NCI-H2196 treated with DMSO at 0.1 percent for 48 hours (cell line): ENCODE results near the gene LSP1.

Experiments used
- DNase-seq: peaks from one replicate; lab custom pipeline; 2025; ENCODE audit not compliant: unreplicated experiment; lab: John Stamatoyannopoulos, UW

Gene LSP1

DNA sequence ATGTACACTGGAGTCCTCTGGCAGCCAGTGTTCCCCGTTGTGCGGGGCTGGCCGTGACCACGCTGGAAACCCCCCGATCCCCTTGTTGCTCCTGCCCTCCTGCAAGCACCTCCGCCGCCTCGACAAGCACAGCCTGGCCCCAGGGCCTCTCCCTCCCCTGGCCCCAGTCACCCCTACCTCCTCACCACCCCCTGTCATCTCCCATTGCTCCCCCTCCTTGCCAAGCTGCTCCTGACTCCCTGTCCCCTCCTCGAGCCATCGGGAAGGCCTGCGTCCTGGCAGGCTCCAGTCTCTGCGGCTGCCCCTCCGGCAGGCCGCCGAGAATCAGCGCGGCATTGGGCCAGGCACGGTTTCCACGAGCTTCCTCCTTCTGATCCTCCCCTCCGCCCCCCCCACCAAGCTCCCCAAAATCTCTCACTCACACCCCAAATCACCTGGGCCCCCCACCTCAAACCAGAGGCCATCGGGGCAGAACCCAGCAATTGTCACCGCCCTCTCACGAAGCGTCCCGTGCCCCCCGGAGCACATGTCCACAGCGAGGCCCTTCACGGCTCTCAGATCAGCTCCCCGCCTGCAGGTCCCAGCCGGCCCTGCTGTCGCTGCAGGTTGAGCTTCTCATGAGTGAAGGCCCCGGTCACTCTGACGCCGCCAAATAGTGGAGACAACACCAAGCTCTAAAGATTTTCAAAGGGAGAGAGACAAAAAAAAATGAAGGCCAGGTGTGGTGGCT lies 5.7 kb upstream of the LSP1 start:
- DNase-seq: no peak

DNA sequence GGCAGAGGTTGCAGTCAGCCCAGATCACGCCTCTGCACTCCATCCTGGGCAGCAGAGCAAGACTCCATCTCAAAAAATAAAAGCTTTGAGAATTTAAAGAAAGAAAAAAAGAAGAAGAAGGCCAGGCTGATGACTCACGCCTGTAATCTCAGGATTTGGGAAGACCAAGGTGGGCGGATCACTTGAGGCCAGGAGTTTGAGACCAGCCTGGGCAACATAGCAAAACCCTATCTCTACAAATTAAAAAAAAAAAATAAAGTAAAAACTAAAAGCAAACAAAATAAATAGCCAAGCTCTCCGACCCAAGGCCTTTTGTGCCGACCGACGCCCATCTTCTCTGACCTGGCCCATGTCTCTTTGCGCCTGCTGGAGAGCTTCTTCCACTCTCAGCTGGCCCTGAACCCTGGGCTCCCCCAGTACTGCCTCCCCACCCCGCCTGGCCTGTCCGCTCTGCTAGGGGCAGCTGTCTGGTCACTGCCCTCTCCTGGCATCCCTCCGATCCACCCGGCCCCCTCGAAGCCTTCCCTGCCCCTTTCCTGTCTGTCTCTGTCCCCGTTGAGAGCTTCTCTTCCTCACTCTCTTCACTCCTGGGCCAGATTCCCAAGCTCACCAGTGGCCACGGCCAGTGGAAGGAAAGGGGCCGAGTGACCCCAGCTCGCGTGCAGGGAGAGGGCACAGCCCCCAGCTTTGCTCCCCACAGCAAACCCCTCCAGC lies 4.8 kb upstream of the LSP1 start:
- DNase-seq: no peak

DNA sequence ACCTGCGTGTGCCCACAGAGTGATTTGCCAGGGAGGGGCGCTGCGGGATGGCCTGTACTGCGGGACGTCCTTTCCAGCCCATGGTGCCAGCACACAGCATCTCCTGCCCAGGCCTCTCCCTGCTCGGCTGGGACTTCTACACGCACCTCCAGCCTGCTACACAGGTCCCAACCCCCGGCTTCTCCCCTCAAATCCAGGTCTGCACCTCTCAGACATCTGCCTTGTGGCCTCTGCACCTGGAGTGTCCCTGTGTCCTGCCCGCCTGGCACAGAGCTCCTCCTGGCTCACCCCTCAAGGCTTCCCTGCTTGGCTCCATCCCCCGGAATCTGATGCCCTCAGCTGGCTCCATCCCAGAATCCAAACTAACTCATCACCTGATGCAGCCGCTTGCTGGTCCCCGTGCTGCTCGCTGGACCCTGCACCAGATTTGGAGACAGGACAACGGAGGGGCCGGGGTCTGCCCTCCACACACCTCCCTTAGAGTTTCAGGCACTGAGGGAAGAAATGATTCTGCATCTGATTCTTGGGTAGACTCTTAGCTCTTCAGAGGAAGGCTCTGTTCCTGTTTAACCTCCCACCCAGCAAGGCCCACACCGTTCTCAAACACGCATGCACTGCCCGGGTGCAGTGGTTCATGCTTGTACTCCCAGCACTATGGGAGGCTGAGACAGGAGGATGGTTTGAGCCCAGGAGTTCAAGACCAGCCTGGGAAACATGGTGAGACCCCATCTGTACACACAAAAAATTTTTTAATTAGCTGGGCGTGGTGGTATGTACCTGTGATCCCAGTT lies 4.0 kb upstream of the LSP1 start:
- DNase-seq: no peak

DNA sequence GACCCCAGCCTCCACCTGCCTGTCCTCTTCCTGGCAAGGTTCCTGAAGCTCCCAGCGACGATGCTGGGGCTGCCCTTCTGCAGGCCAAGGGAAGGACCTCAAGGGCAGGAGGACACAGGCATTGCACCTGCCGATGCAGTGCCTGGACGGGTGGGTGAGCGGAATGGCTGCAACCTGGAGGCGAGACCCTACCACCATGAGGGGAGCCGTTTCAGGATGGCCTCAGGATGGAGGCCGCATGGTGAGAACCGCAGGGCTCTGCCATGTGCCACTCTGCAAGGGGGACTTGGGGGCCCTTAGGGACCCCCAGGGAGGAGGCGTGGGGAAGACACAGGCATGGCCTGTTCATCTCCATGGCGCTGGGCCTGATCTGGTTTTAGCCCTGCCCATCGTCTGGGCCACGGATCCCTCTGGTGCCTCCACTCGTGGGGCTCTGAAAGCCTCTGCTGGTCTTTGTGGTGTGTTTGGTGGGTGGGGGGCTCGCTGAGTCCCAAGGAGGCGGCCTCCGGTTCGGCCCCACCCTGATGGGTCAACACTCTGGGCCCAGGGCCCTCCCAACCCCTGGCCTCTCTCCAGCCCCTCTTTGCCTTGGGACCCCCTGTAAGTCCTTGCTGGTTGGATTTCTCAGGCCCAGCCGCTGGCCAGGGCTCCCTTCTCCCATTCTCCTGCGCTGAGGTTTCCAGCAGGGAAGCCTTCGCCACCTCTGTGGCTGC lies 1.3 kb upstream of the LSP1 start:
- DNase-seq: no peak

DNA sequence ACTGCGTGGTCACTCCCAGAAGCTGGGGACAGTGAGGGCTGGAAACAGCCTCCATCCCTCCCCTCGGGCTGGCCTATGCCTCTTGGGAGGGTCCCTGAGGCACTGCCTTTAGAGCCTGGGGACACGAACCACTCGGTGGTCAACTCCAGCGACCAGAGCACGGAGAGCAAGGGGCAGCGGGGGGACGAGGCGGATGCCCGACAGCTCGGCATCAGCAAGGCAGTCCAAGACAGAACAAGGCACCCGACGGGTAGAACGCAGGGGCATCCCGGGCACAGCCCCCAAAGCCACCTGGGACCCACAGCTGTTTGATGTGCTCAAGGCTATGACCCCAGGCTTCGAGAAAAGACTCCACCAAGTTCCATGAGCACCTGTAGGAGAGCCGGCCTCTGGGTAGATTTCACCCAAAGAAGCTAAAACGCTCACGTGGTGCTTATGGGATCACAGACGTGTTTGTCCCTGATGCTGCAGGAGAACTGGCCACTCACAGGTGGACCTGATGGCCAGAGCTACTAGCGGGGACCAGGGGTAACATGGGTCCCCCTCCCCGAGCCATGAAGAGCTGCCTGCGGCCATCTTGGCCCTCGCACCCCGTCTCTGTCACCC lies 510 bp upstream of the LSP1 start:
- no peak for DNase-seq

DNA sequence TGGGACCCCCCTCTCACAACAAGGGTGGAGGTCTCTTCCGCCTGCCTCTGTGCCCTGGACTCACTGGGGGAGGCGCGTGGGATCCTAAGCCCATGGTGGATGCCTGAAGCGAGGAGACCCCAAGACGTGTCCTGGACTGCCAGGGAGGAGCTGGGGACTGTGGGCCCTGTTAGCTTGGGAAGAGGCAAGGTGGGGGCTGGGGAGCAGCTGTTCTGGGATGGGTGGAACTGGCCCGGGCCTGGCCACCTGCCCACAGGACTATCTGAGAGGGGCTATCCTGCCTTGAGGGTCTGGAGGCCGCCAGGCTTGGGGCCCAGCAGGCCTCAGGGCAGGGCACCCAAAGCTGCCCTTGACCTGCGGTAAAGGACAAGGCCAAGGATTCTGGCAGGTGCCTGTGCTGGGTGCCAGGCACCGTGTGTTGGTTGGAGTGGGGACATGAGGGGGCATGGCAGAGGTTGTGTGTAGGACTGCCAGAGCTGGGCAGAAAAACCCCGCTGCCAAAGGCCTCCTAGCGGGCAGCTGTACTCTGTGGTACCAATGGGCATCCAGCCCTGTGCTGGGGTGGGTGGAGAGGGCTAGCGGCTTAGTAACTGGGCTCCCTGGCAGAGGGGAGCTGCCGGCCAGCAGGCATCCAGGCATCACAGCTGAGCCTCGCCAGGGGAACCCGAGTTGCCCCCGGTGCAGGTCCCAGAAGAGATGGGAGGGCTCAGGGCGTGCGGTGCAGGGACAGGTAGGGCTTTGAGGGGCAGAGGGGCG lies 670 bp downstream of the LSP1 start:
- DNase-seq: no peak

DNA sequence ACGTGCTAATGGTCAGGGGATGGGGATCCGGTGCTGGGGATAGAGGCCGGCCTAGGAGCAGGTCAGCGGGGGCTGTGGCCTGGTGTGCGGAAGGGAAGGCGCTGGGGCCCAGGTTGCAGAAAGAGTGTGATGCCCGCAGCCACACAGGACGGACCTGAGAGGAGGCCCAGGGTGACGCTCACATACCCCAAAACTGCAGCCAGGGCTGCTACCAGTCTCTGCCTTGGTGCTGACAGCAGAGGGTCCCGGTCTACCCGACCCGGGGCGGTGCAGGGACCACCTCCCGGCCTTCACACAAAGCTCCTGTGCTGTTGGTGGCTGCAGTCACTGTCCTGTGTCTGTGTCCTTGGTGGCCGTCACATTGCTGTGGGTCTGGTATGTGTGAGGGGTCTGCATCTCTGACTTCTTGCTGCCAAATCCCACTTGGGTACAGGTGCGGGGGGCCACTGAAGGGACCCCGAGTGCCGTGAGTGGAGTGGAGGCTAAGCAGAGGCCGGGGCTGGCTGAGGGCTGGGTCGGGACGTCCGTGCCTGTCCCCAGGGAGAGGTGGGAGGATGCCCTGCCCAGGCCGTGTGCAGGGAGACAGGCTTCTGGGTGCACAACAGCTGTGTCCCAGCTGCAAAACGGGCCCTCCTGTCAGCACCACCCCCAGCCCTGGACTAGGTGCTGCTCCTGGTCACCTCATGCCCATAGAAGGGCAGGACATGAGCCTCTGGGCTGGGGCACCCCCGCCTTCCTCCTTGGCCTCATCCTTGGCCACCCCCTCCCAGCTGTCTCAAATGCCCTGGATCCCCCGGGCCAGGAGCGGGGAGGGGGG lies 1.5 kb downstream of the LSP1 start:
- no peak for DNase-seq

DNA sequence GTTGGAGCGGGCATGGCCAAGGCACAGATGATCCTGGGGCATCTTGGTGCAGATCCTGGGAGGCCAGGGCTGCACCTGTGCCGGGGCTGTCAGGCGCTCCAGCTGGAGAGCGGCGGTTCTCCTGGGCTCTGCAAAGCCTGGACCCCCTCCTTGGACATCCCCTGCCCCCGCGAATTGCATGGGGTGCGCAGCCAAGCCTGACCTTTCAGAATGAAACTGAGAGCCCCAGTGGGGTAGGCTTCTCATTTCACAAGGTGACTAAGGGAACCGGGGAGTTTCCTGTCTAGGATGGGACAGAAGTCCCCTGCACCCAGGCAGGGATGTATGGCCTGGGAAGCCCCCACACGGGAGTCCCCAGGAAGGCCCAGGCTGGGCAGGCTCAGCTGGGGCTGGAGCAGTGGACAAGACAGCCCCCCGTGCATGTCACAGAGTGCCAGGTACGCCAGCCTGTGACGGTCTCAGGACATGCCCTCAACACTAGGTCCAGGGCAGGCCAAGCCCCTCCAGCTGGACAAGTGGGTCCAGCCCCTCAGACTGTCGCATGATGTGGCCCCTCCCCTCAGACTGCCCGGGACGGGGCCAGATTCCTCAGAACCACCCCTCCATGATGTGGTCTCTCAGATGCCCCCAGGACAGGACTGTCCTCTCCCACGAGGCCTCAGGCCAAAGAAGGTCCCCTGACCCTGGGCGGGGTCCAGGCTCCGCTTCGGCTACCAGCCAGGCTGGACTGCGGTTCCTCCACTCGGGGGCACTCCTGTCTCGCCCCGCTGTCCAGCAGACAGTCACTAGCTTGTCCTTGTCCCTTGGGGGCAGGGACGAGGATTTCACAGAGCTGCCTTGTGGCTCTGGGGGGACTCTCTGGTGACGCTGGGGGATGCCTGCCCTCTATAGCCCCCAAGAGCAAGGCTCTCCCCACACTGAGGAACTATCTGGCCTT lies 2.3 kb downstream of the LSP1 start:
- DNase-seq: no peak

DNA sequence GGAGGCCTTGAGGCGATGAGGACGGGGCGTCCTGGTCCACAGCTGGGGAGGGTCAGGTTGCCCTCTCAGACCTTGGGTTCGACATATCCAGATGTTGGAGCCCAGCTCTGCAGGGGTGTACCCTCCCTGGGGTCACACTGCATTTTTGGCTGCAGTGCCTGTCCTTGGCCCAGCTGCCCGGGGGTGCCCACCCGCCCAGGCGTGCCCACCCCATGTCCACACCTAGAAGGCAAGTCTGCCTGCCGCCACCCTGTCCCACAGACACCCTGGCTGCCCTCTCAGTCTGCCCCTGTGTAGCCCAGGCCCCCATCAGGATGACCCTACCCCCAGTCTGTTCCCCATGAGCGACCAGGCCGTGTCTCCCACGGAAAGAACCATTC lies 3.0 kb downstream of the LSP1 start:
- DNase-seq: no peak

DNA sequence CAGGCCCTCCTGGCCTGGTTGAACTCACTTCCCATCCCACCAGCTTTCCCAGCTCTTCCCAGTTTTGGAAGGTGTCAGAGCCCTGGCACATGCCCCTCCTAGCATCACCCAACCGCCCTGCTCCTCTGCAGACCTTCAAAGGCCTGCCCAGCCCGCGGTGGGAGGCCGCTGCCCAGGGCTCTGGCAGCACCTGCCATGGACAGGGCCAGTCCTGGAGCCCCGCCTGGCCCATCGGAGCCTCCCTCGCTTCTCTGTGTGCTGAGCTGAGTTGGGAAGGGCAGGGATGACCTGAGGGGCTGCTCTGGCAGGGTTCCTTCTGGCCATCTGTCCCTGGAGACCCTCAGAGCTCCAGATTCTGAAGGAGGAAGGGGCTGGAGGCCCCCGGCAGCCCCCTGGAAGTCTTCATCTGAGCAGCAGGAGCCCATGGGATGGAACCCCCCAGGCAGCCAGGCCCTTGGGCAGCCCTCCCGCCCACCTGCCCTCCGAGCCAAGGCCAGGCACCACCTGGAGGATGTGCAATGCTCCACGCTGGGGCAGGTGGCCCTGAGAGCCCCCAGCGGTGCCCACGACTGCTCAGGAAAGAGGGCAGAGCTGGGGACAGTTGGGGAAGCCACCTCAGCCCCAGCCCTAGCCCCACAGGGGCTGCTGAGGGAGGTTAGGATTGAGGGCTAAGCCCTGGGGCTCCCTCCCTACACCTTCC lies 3.6 kb downstream of the LSP1 start:
- no peak for DNase-seq

DNA sequence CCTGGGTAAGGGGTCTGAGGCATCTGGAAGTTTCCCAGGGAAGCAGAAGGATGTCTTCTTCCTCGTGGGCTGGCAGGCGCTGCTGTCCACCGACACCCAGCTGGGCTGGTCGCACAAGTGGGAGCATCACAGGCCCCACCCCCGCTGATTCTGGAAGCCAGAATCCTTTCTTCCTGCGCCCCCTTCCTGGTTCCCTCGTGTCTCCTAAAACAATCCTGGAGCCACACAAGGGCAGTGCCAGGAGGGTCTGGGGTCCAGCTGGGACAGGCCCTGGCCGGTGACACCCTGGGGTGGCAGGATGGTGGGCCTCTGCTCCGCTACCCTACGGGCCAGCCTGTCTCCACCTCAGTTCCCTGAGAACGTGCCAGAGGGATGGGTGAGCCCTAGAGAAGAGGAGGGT lies 4.2 kb downstream of the LSP1 start:
- DNase-seq: no peak

DNA sequence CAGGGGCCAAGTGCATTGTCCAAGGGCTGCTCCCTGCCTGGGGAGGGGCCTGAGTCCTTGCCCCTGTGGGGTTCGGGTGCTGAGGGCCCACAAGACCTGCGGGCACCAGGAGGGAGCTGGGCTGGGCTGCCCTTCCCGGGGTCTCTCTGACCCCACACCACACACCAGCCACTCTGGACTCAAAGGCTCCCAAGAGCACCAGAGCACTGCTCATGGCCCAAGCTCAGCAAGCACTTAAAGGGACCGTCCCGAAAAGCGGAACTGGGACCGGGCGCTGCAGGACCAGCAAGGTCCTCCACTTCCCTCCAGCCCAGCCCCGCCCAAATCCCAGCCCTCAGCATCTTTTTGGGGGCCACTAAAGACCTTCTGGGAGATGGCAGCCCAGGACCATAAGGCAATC lies 5.3 kb downstream of the LSP1 start:
- DNase-seq: no peak

DNA sequence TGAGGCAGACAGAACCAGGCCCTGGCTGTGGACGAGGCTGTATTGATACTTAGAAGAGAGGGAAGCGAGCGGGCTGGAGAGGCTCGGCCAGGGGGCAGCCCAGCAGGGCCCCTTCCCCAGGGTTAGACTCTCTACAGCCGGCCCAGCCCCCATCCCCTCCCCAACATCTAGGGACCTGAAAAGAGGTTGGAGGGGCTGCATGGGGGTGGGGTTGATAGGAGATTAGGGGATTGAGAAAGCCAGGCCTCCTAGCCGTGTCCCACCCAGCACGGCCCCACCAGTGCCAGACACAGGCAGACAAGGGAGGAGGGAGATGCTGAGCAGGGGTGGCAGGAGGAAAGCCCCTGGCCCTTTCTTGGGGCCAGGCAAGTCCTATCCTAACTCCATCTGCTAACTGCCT lies 5.7 kb downstream of the LSP1 start:
- no peak for DNase-seq

DNA sequence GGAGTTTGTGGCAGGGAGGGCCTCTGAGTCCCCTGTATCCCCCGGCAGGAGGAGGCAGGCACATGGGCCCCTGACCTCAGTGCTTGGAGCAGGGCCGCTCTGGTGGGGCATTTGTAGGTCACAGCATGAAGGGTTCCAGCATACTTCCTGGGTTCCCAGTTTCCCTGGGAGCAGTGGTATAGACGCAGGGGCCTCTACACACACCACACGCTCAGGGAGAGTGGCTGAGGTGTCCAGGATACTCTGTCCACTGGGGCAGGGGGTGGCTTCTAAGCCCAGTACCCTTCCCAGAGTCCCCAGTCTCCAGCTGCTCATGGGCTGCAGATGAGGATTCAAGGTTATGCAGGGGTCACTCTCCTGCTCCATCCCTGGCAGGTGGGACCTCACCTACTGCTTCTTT lies 6.1 kb downstream of the LSP1 start:
- DNase-seq: no peak

DNA sequence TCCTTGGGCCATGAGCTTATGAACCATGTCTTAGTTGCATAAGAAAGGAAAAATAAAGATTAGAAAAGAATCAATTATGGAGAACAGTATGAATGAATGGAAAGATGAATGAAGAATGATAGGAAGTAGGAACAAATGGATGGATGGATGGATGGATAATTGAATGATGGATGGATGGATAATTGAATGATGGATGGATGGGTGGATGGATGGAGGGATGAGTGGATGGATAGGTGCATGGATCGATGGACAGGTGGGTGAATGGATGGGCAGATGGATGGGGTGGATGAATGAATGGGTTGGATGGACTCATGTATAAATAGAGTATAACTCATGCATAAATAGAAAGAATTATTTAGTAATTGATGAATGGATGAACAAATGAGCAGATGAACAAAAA lies 7.2 kb downstream of the LSP1 start:
- DNase-seq: no peak

DNA sequence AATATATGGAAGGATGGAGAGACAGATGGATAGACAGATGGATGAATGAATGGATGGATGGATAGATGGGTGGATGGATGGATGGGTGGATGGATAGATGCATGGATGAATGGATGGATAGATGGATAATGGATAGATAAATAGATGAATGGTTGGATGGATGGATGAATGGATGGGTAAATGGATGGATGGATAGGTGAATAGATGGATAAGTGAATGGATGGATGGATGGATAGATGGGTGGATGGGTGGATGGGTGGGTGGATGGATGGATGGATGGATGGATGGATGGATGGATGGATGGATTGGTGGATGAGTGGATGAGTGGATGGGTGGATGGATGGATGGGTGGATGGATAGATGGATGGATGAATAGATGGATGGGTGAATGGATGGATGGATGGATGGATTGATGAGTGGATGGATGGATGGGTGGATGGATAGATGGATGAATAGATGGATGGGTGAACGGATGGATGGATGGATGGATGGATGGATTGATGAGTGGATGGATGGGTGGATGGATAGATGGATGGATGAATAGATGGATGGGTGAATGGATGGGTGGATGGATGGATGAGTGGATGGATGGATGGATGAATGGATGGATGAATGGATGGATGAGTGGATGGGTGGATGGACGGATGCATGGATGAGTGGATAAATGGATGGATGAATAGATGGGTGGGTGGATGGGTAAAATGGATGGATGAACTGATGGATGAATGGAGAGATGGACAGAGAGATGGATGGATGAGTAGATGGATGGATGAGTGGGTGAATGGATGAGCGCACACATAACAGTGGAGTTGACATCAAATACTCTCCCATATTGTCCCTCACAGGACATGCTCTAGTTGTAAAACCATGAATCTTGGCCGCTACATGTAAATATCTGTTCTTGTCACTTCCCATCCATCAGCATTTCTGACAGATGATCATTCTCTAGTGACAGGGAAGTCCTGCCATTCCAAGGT lies 8.8 kb downstream of the LSP1 start:
- no peak for DNase-seq
